Fibroblast of mammary gland (primary cell): ENCODE results near the gene RELA.

Experiments
- DNase-seq: peaks from one replicate; pipeline ENCODE4 v3.0.0-alpha.2; 2010; ENCODE audit warnings: low read depth
- H3K4me3 ChIP-seq: 2 replicates; pipeline ENCODE4 v1.5.1; 2011; ENCODE audit warnings: low read depth, mild to moderate bottlenecking, low read length, moderate library complexity; ENCODE audit not compliant: control insufficient read depth
- TF ChIP-seq, protein P1 (sequence below): conservative IDR thresholded peaks from 2 replicates; pipeline ENCODE4 v1.5.1; 2011; ENCODE audit warnings: low read depth, low read length, inconsistent platforms; ENCODE audit not compliant: control insufficient read depth, insufficient read depth

The RELA gene

DNA sequence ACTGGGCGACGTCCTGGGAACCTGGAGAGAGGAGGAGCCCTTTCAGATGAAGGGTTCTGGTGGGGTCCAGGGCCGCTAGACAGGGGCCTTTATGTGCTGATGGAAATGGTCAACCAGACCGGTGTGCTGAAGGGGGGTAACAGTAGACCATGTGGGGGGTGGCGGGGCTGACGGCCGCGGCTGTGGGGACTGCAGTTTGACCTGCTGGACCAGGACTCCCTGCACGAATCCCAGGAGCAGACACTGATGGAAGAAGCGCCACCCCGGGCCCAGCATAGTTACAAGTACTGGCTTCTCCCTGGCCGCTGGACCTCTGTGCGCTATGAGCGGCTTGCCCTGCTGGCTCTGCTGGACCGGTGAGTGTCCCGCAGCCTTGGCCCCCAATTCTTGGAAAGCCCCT is 40.7 kb downstream of the RELA start:
- no peak for DNase-seq

DNA sequence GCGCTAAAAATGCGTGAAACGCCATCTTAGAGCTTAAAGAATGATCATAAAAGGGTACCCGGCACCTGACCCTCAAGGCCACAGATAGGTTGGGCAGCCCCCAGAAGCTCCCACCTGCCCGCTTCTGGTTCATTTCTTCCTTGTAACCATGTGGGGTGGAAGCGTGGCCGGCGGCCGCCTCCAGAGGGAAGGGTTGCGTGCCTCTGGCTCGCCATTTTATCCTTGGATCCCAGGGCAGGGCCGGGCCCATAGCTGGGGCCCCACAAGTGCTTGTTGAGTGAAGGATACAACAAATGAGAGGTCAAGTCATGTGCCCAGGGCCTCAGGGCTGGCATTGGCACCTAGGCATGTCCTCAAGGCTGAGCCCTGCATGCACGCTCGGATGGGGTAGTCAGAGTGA is 41.3 kb downstream of the RELA start:
- DNase-seq: no peak
- TF ChIP-seq, protein P1, sequence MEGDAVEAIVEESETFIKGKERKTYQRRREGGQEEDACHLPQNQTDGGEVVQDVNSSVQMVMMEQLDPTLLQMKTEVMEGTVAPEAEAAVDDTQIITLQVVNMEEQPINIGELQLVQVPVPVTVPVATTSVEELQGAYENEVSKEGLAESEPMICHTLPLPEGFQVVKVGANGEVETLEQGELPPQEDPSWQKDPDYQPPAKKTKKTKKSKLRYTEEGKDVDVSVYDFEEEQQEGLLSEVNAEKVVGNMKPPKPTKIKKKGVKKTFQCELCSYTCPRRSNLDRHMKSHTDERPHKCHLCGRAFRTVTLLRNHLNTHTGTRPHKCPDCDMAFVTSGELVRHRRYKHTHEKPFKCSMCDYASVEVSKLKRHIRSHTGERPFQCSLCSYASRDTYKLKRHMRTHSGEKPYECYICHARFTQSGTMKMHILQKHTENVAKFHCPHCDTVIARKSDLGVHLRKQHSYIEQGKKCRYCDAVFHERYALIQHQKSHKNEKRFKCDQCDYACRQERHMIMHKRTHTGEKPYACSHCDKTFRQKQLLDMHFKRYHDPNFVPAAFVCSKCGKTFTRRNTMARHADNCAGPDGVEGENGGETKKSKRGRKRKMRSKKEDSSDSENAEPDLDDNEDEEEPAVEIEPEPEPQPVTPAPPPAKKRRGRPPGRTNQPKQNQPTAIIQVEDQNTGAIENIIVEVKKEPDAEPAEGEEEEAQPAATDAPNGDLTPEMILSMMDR: no peak
- H3K4me3 ChIP-seq: no peak overlapping the region

More for the DNA sequence above, 40.7 kb downstream of the RELA start:
- TF ChIP-seq, protein P1: no peak
- no peak overlapping the region for H3K4me3 ChIP-seq

DNA sequence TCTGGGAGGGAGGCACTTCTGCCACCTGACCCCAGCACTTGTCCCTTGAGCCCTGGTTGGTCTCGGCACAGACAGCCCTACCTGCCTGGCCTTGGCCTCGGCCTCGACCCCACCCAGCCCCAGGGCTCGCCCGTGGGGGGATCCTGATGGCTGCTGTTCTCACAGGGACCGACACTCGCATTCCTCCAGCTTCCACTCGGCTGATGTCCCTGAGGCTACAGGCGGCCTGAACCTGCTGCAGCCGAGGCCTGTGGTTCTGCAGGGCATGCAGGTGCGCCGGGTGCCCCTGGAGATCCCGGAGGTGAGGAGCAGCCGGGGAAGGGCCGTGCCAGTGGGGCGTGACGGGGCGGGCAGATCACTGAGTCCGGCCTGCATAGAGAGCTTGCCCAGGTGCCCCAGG is 42.0 kb downstream of the RELA start:
- TF ChIP-seq, protein P1: no peak
- DNase-seq: no peak
- H3K4me3 ChIP-seq: no peak overlapping the region

DNA sequence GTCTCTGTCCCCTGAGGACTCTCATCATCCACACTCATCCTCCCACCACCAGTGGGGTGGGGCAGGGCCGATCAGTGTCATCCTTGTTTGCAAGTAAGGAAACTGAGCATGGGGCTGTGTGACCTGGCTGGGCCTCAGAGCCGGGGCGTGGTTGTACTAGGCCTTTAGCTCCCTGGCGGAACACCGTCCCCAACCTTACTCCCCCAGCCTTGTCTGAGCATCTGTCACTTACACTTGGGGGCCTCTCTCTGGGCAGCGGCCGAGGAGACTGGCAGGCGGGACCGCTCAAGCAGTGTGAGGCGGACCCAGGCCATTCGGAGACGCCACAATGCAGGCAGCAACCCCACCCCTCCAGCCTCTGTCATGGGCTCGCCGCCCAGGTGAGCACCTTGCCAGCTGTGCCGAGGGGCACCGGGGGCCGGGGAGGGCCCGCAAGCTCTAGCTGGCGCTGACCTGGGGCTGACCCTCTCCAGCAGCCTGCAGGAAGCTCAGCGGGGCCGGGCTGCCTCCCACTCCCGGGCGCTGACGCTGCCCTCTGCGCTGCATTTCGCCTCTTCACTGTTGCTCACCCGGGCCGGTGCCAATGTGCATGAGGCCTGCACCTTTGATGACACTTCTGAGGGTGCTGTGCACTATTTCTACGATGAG is 43.3 kb downstream of the RELA start:
- TF ChIP-seq, protein P1: no peak
- H3K4me3 ChIP-seq: no peak overlapping the region

DNA sequence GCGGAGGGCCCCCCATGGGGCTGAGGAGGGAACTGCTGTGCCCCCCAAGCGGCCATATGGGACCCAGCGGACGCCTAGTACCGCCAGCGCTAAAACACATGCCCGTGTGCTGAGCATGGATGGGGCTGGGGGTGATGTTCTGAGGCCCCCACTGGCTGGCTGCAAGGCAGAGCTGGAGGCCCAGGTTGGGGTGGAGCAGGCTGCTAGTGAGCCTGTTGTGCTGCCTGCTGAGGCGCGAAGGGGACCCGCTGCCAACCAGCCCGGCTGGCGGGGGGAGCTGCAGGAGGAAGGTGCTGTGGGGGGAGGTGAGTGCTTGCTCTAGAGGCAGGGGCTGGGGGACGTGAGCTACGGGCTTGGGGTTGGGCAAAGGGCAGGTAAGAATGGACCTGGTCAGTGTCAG is 44.0 kb downstream of the RELA start:
- TF ChIP-seq, protein P1: no peak

More for the DNA sequence above, 43.3 kb downstream of the RELA start:
- no peak for DNase-seq

DNA sequence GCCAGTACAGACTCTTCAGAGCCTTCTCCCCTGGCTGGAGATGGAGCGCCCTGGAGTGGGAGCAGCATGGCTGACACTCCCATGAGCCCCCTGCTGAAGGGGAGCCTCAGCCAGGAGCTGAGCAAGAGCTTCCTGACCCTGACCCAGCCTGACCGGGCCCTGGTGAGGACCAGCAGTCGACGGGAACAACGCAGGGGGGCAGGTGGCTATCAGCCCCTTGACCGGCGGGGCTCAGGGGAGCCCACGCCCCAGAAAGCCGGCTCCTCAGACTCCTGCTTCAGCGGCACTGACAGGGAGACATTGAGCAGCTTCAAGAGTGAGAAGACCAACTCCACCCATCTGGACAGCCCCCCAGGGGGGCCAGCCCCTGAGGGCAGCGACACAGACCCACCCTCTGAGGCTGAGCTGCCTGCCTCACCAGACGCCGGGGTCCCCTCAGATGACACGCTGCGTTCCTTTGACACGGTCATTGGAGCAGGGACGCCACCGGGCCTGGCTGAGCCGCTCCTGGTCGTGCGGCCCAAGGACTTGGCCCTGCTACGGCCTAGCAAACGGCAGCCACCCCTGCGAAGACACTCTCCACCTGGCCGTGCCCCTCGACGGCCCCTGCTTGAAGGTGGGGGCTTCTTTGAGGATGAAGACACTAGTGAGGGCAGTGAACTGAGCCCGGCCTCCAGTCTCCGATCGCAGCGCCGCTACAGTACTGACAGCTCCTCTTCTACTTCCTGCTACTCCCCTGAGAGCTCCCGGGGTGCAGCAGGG is 44.5 kb downstream of the RELA start:
- DNase-seq: no peak
- TF ChIP-seq, protein P1: no peak
- no peak overlapping the region for H3K4me3 ChIP-seq

More for the DNA sequence above, 44.0 kb downstream of the RELA start:
- no peak overlapping the region for H3K4me3 ChIP-seq
- no peak for DNase-seq
